Cardiac septum (tissue), 1 donor: ENCODE results near the gene SCN3B. TPM values are rescaled to one million over a fixed set of nuclear protein-coding genes. Genes with fewer than 3 reads are reported as not detected.
"Not testable (repeated sequence)": the region's sequence is repeated elsewhere in the genome, so short reads cannot be mapped to it uniquely, and the experiment has no call there.

Source experiments
- DNase-seq: peaks from one replicate; pipeline ENCODE4 v3.0.0-alpha.2; 2020; ENCODE audit warnings: low spot score
- intact Hi-C: fragments of 100-400 bp; cut with DNase I; formaldehyde crosslinking; loops from one replicate; pipeline ENCODE4 v1.14.0; 2022
- total RNA-seq: library from RNA; stranded (reverse); fragmentation: NEBNext Ultra II Directional; extraction: Animal tissue kit (Norgen Biotek cat#: 25700); gene quantifications from one replicate; pipeline ENCODE4 v1.2.1, GENCODE V29; 2021
- donor health status: DM: no; HTN: no; CAD: no.

The SCN3B gene
- total RNA-seq, 1 donor from 2014 or later, result 3.3 TPM

GRCh38 chr11:123665306-123665705 lies 10.9 kb upstream of the SCN3B start:
- intact Hi-C loops, result no loop called here

GRCh38 chr11:123659965-123660364 lies 5.5 kb upstream of the SCN3B start:
- DNase-seq, intact Hi-C loops: not testable (repeated sequence)

More at GRCh38 chr11:123665306-123665705, 10.9 kb upstream of the SCN3B start:
- DNase-seq, result no peak

- DNase-seq, result no peak
- intact Hi-C loops, result no loop called here
These were observed 4.9 kb upstream of the SCN3B start for GRCh38 chr11:123659311-123659710.

GRCh38 chr11:123653827-123654565 lies 428 bp downstream of the SCN3B start:
- intact Hi-C loops, result no loop called here

GRCh38 chr11:123653483-123653826 lies 969 bp downstream of the SCN3B start:
- intact Hi-C loops, result no loop called here
- DNase-seq, result no peak

More at GRCh38 chr11:123653827-123654565, 428 bp downstream of the SCN3B start:
- DNase-seq, result peak; percentile 84

- DNase-seq, result no peak
- intact Hi-C loops, result no loop called here
These were observed 1.8 kb downstream of the SCN3B start for GRCh38 chr11:123652599-123652998.

- no peak for DNase-seq
- intact Hi-C loops, result no loop called here
These were observed 3.5 kb downstream of the SCN3B start for GRCh38 chr11:123650901-123651300.

- intact Hi-C loops, result no loop called here
- no peak for DNase-seq
These were observed 9.0 kb downstream of the SCN3B start for GRCh38 chr11:123645286-123645975.

GRCh38 chr11:123642435-123642834 lies 12.0 kb downstream of the SCN3B start:
- DNase-seq, result no peak
- intact Hi-C loops, result no loop called here

GRCh38 chr11:123641495-123641840 lies 13.0 kb downstream of the SCN3B start:
- DNase-seq, result no peak
- intact Hi-C loops, result loop anchor here (1.0 kb wide), 2 partner anchors 66 to 70 kb away; no protein-coding TSS in a partner anchor

GRCh38 chr11:123640677-123641494 lies 13.5 kb downstream of the SCN3B start:
- DNase-seq, result no peak
- intact Hi-C loops, result loop anchor here (1.0 kb wide), 2 partner anchors 66 to 70 kb away; no protein-coding TSS in a partner anchor

- intact Hi-C loops, result no loop called here
- DNase-seq, result no peak
These were observed 14.4 kb downstream of the SCN3B start for GRCh38 chr11:123640029-123640428.

- no peak for DNase-seq
- intact Hi-C loops, result no loop called here
These were observed 24.3 kb downstream of the SCN3B start for GRCh38 chr11:123630126-123630608.

GRCh38 chr11:123628936-123629683 lies 25.3 kb downstream of the SCN3B start:
- intact Hi-C loops, result no loop called here
- peak; percentile 82 for DNase-seq

- DNase-seq, result no peak
- intact Hi-C loops, result no loop called here
These were observed 29.4 kb downstream of the SCN3B start for GRCh38 chr11:123624974-123625373.

GRCh38 chr11:123622576-123622975 lies 31.8 kb downstream of the SCN3B start:
- intact Hi-C loops, result no loop called here
- DNase-seq, result no peak

GRCh38 chr11:123616505-123617198 lies 37.8 kb downstream of the SCN3B start:
- intact Hi-C loops, result no loop called here
- DNase-seq, result peak; percentile 86

GRCh38 chr11:123611698-123612097 lies 42.7 kb downstream of the SCN3B start:
- intact Hi-C loops, result no loop called here
- no peak for DNase-seq

GRCh38 chr11:123608945-123609344 lies 45.5 kb downstream of the SCN3B start:
- DNase-seq, result no peak
- intact Hi-C loops, result no loop called here
